ENCODE results near the gene PLK5. TPM values are rescaled to one million over a fixed set of nuclear protein-coding genes. Genes with fewer than 3 reads are reported as not detected.

The PLK5 gene
- total and polyA plus RNA-seq, 2 experiments from 2014 or later: 0.97 to 1.2 TPM

- TF ChIP-seq ZNF462 (CRISPR knock-in tag; IDR thresholded peaks at IDR 0.05) (no peak), EZH2phosphoT487 (IDR thresholded peaks at IDR 0.05; ENCODE audit: unreplicated experiment) (no peak), ZNF331 (CRISPR knock-in tag; IDR thresholded peaks at IDR 0.05; ENCODE audit: low read depth) (no peak), ZNF114 (CRISPR knock-in tag; IDR thresholded peaks at IDR 0.05) (no peak)
Measured at GRCh38 chr19:1494115-1494815, 29.6 kb upstream of the PLK5 start (continued).

GRCh38 chr19:1495051-1495798 lies 28.7 kb upstream of the PLK5 start:
- Mint-ChIP-seq H3K4me1 (peaks cover 5% of the 10 kb centered on the region), H3K27me3 (ENCODE audit: insufficient read depth, low read depth, poor library complexity) (peaks cover 24% of the 10 kb centered on the region), H3K9me3 (peaks cover 8% of the 10 kb centered on the region; the same call in 2 of the 3 replicates), H3K36me3 (ENCODE audit: low read depth) (no peaks in the 10 kb centered on the region; the same call in 2 of the 3 replicates), H3K4me3 (no peak overlapping the region), H3K27ac (no peak overlapping the region)
- no peaks in the 10 kb centered on the region for H3K4me1 ChIP-seq (ENCODE audit: insufficient read depth)
- no peaks in the 10 kb centered on the region for H3K9me2 ChIP-seq (ENCODE audit: insufficient read depth)
- no peaks in the 10 kb centered on the region for H4K20me1 ChIP-seq (replicated peaks; ENCODE audit: insufficient read depth)
- ATAC-seq: no peak
- no peaks in the 10 kb centered on the region for H3F3A ChIP-seq (replicated peaks; ENCODE audit: low read depth)
- peaks cover 14% of the 10 kb centered on the region for H3K27me3 ChIP-seq (ENCODE audit: insufficient read depth)
- H3K36me3 ChIP-seq (ENCODE audit: insufficient read depth): no peaks in the 10 kb centered on the region
- H3K4me2 ChIP-seq: no peak overlapping the region
- H3K79me2 ChIP-seq (replicated peaks; ENCODE audit: insufficient read depth): no peaks in the 10 kb centered on the region
- no peak for DNase-seq (ENCODE audit: low spot score)
- H3K27ac ChIP-seq (ENCODE audit: low read depth): no peak overlapping the region
- no peak overlapping the region for H2AFZ ChIP-seq
- H3K4me3 ChIP-seq: no peak overlapping the region
- TF ChIP-seq NANOG (IDR thresholded peaks at IDR 0.05; ENCODE audit: borderline replicate concordance): no peak
- TF ChIP-seq EZH2phosphoT487 (IDR thresholded peaks at IDR 0.05; ENCODE audit: unreplicated experiment): no peak
- TF ChIP-seq EZH2 (IDR thresholded peaks at IDR 0.05; ENCODE audit: low read depth, unreplicated experiment): no peak
- no peak for TF ChIP-seq REST (IDR thresholded peaks at IDR 0.05; ENCODE audit: unreplicated experiment)
- no peak for TF ChIP-seq POLR2AphosphoS5 (IDR thresholded peaks at IDR 0.05; ENCODE audit: low read depth)
- TF ChIP-seq JUNB (IDR thresholded peaks at IDR 0.05; ENCODE audit: unreplicated experiment): no peak
- TF ChIP-seq ETS1 (IDR thresholded peaks at IDR 0.05): no peak
- TF ChIP-seq CREB1 (CRISPR knock-in tag; IDR thresholded peaks at IDR 0.05; ENCODE audit: low read depth): no peak

All from GM23338 (cell line).